ENCODE results near the gene ORM1.
"Not testable (repeated sequence)": the region's sequence is repeated elsewhere in the genome, so short reads cannot be mapped to it uniquely, and the experiment has no call there.

Gene ORM1

GRCh38 chr9:114328357-114328820 lies 5.5 kb downstream of the ORM1 start:
- DNase-seq (ENCODE audit: low spot score in 2 of 2); H3K36me3 ChIP-seq (replicated peaks); in situ Hi-C loops (cut with MboI; ENCODE audit: low sequenced_read_pairs): not testable (repeated sequence)

GRCh38 chr9:114328937-114329624 lies 6.2 kb downstream of the ORM1 start:
- H3K4me3 ChIP-seq; H3K9me3 ChIP-seq; H3K27me3 ChIP-seq (ENCODE audit: low read depth); H3K36me3 ChIP-seq (replicated peaks); DNase-seq (ENCODE audit: low spot score in 2 of 2); in situ Hi-C loops (cut with MboI; ENCODE audit: low sequenced_read_pairs); H3K4me1 ChIP-seq: not testable (repeated sequence)

More at GRCh38 chr9:114328357-114328820, 5.5 kb downstream of the ORM1 start:
- H3K9me3 ChIP-seq; H3K4me3 ChIP-seq; H3K27me3 ChIP-seq (ENCODE audit: low read depth); H3K4me1 ChIP-seq: not testable (repeated sequence)

DNA sequence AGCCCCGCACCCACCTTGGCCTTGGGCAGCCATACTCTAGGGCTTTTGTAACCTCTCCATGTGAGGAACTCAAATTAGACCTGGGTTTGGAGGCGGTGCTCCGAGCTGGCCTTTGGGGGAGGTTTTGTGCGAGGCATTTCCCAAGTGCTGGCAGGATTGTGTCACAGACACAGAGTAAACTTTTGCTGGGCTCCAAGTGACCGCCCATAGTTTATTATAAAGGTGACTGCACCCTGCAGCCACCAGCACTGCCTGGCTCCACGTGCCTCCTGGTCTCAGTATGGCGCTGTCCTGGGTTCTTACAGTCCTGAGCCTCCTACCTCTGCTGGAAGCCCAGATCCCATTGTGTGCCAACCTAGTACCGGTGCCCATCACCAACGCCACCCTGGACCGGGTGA lies 6.7 kb downstream of the ORM1 start, which contains the start of gene ORM2:
ORM2 (plus strand) TSS at position 245 of the 398 bp plus-strand sequence; CDS start at position 281, 36 bp downstream.
- H3K36me3 ChIP-seq (replicated peaks); H3K27me3 ChIP-seq (ENCODE audit: low read depth); in situ Hi-C loops (cut with MboI; ENCODE audit: low sequenced_read_pairs); H3K4me3 ChIP-seq; DNase-seq (ENCODE audit: low spot score in 2 of 2); H3K9me3 ChIP-seq; H3K4me1 ChIP-seq: not testable (repeated sequence)

DNA sequence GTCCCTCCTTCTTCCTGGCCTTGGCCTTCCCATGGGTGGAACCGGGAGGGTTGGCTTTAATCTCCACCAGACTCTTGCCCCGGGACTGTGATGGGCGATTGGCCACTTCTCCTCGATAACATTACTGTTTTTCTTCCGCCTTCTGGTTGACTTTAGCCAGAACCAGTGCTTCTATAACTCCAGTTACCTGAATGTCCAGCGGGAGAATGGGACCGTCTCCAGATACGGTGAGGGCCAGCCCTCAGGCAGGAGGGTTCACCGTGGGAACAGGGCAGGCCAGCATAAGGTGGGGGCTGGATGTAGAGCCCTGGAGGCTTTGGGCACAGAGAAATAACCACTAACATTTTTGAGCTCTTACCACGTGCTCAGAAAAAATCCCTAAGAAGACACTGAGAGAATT lies 7.7 kb downstream of the ORM1 start:
- Histone ChIP-seq H3K4me1 (no peaks in the 10 kb centered on the region), H3K9me3 (no peaks in the 10 kb centered on the region), H3K36me3 (replicated peaks) (no peaks in the 10 kb centered on the region), H3K4me3 (no peak overlapping the region), H3K27me3 (ENCODE audit: low read depth) (no peaks in the 10 kb centered on the region)
- DNase-seq (ENCODE audit: low spot score in 2 of 2), result no peak
- in situ Hi-C loops (cut with MboI; ENCODE audit: low sequenced_read_pairs), result no loop called here

DNA sequence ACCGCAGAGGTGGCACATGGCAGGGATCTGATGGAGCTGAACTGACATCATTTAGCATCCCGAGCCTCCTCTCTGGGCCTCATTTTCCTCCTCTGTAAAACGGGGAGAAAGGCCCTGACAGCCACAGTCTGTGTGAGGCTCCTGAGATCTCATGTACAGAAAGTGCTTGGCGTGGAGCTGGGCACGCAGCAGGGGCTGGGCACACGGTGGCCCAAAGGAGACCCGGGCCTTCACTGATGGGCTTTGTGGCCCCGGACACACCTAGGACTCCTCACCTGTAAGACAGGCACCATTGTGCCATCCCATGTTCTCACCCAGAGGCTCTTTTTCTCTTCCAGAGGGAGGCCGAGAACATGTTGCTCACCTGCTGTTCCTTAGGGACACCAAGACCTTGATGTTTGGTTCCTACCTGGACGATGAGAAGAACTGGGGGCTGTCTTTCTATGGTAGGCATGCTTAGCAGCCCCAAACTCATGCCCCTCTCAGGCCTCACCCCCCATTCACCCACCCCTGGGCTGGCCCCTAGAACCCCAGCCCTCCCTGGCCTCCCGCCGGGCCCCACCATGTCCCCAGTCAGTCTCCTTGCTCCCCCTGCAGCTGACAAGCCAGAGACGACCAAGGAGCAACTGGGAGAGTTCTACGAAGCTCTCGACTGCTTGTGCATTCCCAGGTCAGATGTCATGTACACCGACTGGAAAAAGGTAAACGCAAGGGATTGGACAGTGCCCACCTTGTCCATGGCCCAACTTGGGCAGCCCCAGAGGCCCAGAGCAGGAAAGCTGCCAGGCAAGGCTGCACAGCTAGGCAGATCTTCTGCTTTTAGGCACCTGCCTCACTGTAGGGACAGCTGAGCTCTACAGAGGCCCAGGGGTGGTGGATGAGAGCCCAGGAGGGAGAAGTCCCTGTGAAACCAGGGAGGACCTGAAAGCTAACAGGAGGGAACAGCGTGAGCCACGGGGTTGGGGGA lies 8.6 kb downstream of the ORM1 start:
- H3K27me3 ChIP-seq (ENCODE audit: low read depth); H3K4me1 ChIP-seq; H3K36me3 ChIP-seq (replicated peaks); in situ Hi-C loops (cut with MboI; ENCODE audit: low sequenced_read_pairs); H3K9me3 ChIP-seq; DNase-seq (ENCODE audit: low spot score in 2 of 2); H3K4me3 ChIP-seq: not testable (repeated sequence)

DNA sequence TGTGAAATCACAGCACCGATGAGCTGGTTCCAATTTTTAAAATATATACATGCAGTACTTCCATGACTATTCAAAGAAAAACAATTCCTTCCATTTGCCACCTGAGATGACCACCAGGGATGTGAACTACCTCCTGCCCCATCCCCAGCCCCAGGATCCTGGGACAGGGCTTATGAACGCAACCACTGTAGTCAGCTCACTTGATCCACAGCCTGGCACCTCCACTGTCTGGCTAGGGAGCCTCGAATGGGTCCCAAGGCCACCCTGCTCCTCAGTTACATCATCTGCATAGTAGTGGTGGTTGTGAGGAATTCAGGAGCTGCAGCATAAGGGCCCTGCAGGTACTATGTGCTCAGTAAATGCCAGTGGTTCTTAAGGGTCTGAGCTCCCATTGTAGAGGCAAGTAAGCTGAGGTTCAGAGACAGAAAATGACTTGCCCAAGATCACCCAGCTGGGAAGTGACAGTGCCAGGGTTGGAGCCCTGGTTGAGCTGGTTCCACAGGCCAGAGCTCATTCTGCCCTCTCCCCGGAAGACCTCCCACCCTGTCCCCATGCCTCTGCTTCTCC lies 9.7 kb downstream of the ORM1 start:
- H3K4me3 ChIP-seq; in situ Hi-C loops (cut with MboI; ENCODE audit: low sequenced_read_pairs); H3K36me3 ChIP-seq (replicated peaks); H3K4me1 ChIP-seq; H3K9me3 ChIP-seq; H3K27me3 ChIP-seq (ENCODE audit: low read depth); DNase-seq (ENCODE audit: low spot score in 2 of 2): not testable (repeated sequence)

DNA sequence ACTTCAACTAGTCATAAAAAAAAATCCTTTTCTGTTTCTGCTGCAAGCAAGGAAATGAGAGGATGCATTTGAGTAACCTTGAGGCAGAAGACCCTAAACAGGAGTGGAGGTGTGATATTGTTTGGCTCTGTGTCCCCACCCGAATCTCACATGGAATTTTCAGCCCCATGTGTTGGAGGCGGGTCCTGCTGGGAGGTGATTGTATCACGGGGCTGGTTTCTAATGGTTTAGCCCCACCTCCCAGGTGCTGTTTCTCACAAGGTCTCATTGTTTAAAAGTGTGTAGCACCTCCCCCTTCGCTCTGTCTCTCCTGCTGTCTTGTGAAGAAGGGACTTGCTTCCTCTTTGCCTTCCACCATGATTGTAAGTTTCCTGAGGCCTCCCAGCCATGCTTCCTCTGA lies 10.8 kb downstream of the ORM1 start:
- in situ Hi-C loops (cut with MboI; ENCODE audit: low sequenced_read_pairs); DNase-seq (ENCODE audit: low spot score in 2 of 2): not testable (repeated sequence)

DNA sequence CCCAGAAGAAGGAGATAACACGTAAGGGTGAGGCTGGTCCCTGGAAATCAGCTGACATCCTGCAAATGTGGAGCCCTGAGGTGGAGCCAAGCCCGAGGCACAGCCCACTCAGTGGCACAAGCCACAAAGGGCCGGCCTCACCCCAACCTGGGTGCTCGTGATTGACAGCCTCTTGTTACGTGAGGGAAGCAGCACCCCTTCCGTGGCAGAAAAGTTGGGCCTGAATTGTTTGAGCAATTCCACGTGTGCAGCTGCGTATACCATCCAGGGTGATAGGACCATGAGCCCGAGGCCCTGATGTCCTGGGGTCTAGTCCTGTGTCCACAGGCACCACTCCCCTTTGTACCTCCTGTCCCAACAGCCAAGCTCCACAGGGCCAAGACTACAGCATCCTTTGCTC lies 11.6 kb downstream of the ORM1 start:
- no peaks in the 10 kb centered on the region for H3K4me1 ChIP-seq
- no peak overlapping the region for H3K4me3 ChIP-seq
- no peak for DNase-seq (ENCODE audit: low spot score in 2 of 2)
- in situ Hi-C loops (cut with MboI; ENCODE audit: low sequenced_read_pairs), result no loop called here
- H3K9me3 ChIP-seq, result no peaks in the 10 kb centered on the region
- H3K36me3 ChIP-seq (replicated peaks), result no peaks in the 10 kb centered on the region; the same call in 1 of the 2 replicates
- H3K27me3 ChIP-seq (ENCODE audit: low read depth), result no peaks in the 10 kb centered on the region

More for the DNA sequence above, 10.8 kb downstream of the ORM1 start:
- not testable (repeated sequence) for H3K36me3 ChIP-seq (replicated peaks); H3K27me3 ChIP-seq (ENCODE audit: low read depth); H3K9me3 ChIP-seq; H3K4me3 ChIP-seq; H3K4me1 ChIP-seq

- in situ Hi-C loops (cut with MboI; ENCODE audit: low sequenced_read_pairs), result no loop called here
- H3K4me3 ChIP-seq, result no peak overlapping the region
- DNase-seq (ENCODE audit: low spot score in 2 of 2), result peak in 1 of 2 experiments; percentile 28
- no peaks in the 10 kb centered on the region for H3K9me3 ChIP-seq
- no peaks in the 10 kb centered on the region; the same call in 1 of the 2 replicates for H3K36me3 ChIP-seq (replicated peaks)
- H3K27me3 ChIP-seq (ENCODE audit: low read depth), result no peaks in the 10 kb centered on the region
- H3K4me1 ChIP-seq, result no peaks in the 10 kb centered on the region
These were observed 12.8 kb downstream of the ORM1 start for GRCh38 chr9:114335745-114336144.

GRCh38 chr9:114336157-114336556 lies 13.3 kb downstream of the ORM1 start:
- DNase-seq (ENCODE audit: low spot score in 2 of 2), result no peak
- no peaks in the 10 kb centered on the region for H3K4me1 ChIP-seq
- H3K4me3 ChIP-seq, result no peak overlapping the region
- in situ Hi-C loops (cut with MboI; ENCODE audit: low sequenced_read_pairs), result no loop called here
- no peaks in the 10 kb centered on the region for H3K27me3 ChIP-seq (ENCODE audit: low read depth)
- H3K36me3 ChIP-seq (replicated peaks), result no peaks in the 10 kb centered on the region; the same call in 1 of the 2 replicates
- no peaks in the 10 kb centered on the region for H3K9me3 ChIP-seq

DNA sequence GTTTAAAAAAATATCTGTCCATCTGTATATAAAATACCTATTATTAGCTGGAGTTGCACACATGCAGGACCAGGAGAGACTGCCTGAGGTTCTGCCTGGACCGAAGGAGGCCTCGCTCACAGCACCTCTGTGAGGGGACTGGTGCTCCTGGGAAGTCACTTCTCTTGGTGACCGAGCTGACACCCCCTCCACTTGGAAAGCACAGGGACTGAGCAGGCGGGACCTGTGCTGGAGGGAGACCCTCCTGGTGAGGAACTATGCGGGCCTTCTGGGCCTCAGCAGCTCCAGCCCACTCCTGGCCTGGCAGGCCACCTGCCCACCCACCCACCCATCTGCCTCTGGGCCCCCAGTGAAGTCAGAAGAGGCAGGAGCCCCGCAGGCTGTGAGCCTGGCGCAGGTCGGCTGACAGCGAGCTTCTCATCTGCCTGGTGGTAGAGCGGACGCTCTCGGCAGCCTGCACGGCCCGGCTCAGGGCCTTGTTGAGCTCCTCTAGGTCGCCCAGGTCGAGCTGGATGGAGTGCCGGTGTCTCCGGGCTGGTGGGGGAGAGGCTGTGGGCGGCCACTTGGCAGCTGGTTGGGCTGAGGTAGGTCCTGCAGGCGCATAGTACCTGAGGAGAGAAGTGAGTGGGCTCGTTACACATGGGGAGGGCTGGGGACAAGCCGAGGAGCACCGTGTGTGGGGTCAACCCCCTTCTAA lies 13.9 kb downstream of the ORM1 start:
- Histone ChIP-seq H3K27me3 (ENCODE audit: low read depth) (no peaks in the 10 kb centered on the region), H3K4me3 (no peak overlapping the region), H3K9me3 (no peaks in the 10 kb centered on the region), H3K36me3 (replicated peaks) (no peaks in the 10 kb centered on the region; the same call in 1 of the 2 replicates), H3K4me1 (no peaks in the 10 kb centered on the region)
- no peak for DNase-seq (ENCODE audit: low spot score in 2 of 2)
- in situ Hi-C loops (cut with MboI; ENCODE audit: low sequenced_read_pairs), result no loop called here

DNA sequence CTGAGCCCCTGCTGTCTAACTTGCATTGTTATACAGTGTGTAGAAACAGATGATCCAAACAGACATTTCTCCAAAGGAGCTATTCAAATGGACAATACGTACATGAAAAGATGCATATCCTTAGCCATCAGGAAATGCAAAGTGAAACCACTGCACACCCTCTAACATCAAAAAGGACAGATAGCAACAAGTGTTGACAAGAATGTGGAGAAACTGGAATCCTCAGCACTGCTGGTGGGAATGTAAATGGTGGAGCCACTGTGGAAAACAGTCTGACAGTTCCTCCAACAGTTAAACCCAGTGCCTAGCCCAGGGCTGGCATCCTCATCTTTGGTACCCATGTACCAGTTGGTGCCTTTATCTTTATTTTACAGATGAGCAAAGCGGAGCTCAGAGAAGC lies 15.3 kb downstream of the ORM1 start:
- Histone ChIP-seq H3K9me3 (no peaks in the 10 kb centered on the region), H3K27me3 (ENCODE audit: low read depth) (no peaks in the 10 kb centered on the region), H3K4me3 (no peak overlapping the region), H3K36me3 (replicated peaks) (no peaks in the 10 kb centered on the region; the same call in 1 of the 2 replicates), H3K4me1 (no peaks in the 10 kb centered on the region)
- no peak for DNase-seq (ENCODE audit: low spot score in 2 of 2)
- in situ Hi-C loops (cut with MboI; ENCODE audit: low sequenced_read_pairs), result no loop called here

- H3K4me3 ChIP-seq, result no peak overlapping the region
- H3K4me1 ChIP-seq, result no peaks in the 10 kb centered on the region
- DNase-seq (ENCODE audit: low spot score in 2 of 2), result peak; percentile 24 to 76
- H3K36me3 ChIP-seq (replicated peaks), result no peaks in the 10 kb centered on the region; the same call in 1 of the 2 replicates
- H3K9me3 ChIP-seq, result no peaks in the 10 kb centered on the region
- no peaks in the 10 kb centered on the region for H3K27me3 ChIP-seq (ENCODE audit: low read depth)
- in situ Hi-C loops (cut with MboI; ENCODE audit: low sequenced_read_pairs), result no loop called here
These were observed 16.4 kb downstream of the ORM1 start for GRCh38 chr9:114339130-114339908.
